ENCODE measurements around the gene ICE2.

ICE2 gene

GRCh38 chr15:60441331-60441730, 37.6 kb downstream of the ICE2 start:
- no peak overlapping the region for H3K4me3 ChIP-seq (ENCODE audit: low read length)
- DNase-seq (ENCODE audit: low read depth), result no peak
- TF ChIP-seq, protein P1, sequence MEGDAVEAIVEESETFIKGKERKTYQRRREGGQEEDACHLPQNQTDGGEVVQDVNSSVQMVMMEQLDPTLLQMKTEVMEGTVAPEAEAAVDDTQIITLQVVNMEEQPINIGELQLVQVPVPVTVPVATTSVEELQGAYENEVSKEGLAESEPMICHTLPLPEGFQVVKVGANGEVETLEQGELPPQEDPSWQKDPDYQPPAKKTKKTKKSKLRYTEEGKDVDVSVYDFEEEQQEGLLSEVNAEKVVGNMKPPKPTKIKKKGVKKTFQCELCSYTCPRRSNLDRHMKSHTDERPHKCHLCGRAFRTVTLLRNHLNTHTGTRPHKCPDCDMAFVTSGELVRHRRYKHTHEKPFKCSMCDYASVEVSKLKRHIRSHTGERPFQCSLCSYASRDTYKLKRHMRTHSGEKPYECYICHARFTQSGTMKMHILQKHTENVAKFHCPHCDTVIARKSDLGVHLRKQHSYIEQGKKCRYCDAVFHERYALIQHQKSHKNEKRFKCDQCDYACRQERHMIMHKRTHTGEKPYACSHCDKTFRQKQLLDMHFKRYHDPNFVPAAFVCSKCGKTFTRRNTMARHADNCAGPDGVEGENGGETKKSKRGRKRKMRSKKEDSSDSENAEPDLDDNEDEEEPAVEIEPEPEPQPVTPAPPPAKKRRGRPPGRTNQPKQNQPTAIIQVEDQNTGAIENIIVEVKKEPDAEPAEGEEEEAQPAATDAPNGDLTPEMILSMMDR (IDR thresholded peaks at IDR 0.05; ENCODE audit: insufficient read depth, low read depth, low read length, missing control alignments), result no peak

- TF ChIP-seq, protein P1 (IDR thresholded peaks at IDR 0.05; ENCODE audit: insufficient read depth, low read depth, low read length, missing control alignments), result no peak
- DNase-seq (ENCODE audit: low read depth), result no peak
- no peak overlapping the region for H3K4me3 ChIP-seq (ENCODE audit: low read length)
Observed at GRCh38 chr15:60438646-60439045, 40.3 kb downstream of the ICE2 start.

- DNase-seq (ENCODE audit: low read depth), result no peak
- TF ChIP-seq, protein P1 (IDR thresholded peaks at IDR 0.05; ENCODE audit: insufficient read depth, low read depth, low read length, missing control alignments), result no peak
- no peak overlapping the region for H3K4me3 ChIP-seq (ENCODE audit: low read length)
Observed at GRCh38 chr15:60428935-60429334, 50.0 kb downstream of the ICE2 start.

DNA sequence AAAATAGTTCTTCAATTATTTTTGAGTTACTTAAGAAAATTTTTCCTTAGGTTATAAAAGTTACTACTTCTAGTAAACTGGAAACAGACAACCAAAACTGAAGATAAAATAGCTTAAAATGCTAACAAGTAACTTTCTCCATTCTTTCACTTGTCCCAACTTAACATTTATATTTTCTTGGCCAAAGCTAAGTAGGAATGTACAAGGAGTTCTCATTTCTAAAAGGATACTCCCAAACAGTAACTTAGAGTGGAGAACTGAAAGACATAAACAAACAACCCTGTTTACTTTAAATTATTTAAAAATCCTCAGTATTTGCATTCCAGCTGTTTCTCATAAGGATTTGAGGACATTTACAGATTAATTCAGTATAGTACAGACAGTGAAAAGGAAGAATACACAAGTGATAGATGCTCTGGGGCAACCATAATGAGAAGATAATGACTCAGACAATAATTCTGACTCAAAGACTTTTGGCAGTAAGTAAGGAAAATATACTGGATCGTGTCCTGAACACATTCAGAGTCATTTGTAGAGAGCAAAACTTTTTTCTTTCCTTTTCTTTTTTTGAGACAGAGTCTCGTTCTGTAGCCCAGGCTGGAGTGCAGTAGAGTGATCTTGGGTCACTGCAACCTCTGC, 52.0 kb downstream of the ICE2 start:
- DNase-seq (ENCODE audit: low read depth), result peak; percentile 71
- TF ChIP-seq, protein P1 (IDR thresholded peaks at IDR 0.05; ENCODE audit: insufficient read depth, low read depth, low read length, missing control alignments), result no peak
- H3K4me3 ChIP-seq (ENCODE audit: low read length), result no peak overlapping the region

DNA sequence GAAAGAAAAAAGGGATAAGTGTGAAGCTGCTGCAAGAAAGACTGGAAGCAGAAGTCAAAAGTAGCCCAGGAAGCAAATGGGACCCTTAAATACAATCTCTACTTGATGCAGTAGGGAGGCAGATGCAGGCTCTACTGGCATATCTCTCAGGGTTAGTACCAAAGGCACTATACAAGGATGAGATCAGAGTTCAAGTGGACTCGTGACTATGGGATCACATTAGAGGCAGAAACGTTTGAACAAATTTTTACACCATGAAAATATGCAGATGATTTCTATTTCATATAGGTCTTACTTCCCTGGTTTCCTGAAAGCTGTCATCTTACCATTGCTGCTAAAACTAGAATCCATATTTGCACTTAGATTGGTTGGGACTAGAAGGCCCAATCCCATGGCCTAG, 53.5 kb downstream of the ICE2 start:
- DNase-seq (ENCODE audit: low read depth), result no peak
- no peak overlapping the region for H3K4me3 ChIP-seq (ENCODE audit: low read length)
- TF ChIP-seq, protein P1 (IDR thresholded peaks at IDR 0.05; ENCODE audit: insufficient read depth, low read depth, low read length, missing control alignments), result no peak

GRCh38 chr15:60424006-60424405, 54.9 kb downstream of the ICE2 start:
- TF ChIP-seq, protein P1 (IDR thresholded peaks at IDR 0.05; ENCODE audit: insufficient read depth, low read depth, low read length, missing control alignments), result no peak
- H3K4me3 ChIP-seq (ENCODE audit: low read length), result no peak overlapping the region
- no peak for DNase-seq (ENCODE audit: low read depth)

- TF ChIP-seq, protein P1 (IDR thresholded peaks at IDR 0.05; ENCODE audit: insufficient read depth, low read depth, low read length, missing control alignments), result no peak
- DNase-seq (ENCODE audit: low read depth), result peak; percentile 86
- no peak overlapping the region for H3K4me3 ChIP-seq (ENCODE audit: low read length)
Observed at GRCh38 chr15:60423537-60423936, 55.4 kb downstream of the ICE2 start.
